ENCODE measurements around the gene PHF14.

DNA sequence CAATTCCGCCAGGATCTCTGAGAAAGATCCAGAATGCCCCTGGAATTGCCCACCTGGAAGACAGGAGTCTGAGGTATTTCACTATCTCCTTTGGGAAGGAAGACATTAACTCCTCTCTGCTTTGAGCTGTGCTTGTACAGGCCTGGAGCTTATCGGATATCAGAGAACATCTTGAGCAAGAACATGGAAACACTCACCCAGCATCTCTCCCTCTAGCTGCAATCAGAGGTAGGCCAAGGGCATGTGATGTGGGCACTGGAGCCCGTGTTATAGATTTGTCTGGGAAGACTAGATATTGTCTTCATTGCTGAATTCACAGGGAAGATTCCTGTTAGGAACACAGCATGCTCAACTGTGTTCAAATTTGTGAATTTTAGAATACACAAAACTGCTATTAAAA is 233.9 kb downstream of the PHF14 start:
- TF ChIP-seq EZH2 (optimal IDR thresholded peaks at IDR 0.05; ENCODE audit: low read depth, low read length) (no peak), EZH2phosphoT487 (IDR thresholded peaks at IDR 0.05; ENCODE audit: low read length) (no peak)
- TF ChIP-seq, protein P1, sequence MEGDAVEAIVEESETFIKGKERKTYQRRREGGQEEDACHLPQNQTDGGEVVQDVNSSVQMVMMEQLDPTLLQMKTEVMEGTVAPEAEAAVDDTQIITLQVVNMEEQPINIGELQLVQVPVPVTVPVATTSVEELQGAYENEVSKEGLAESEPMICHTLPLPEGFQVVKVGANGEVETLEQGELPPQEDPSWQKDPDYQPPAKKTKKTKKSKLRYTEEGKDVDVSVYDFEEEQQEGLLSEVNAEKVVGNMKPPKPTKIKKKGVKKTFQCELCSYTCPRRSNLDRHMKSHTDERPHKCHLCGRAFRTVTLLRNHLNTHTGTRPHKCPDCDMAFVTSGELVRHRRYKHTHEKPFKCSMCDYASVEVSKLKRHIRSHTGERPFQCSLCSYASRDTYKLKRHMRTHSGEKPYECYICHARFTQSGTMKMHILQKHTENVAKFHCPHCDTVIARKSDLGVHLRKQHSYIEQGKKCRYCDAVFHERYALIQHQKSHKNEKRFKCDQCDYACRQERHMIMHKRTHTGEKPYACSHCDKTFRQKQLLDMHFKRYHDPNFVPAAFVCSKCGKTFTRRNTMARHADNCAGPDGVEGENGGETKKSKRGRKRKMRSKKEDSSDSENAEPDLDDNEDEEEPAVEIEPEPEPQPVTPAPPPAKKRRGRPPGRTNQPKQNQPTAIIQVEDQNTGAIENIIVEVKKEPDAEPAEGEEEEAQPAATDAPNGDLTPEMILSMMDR (IDR thresholded peaks at IDR 0.05; ENCODE audit: low read length), result no peak

Data from MM.1S (cell line).